HepG2 (cell line): ENCODE data around the gene PARP14. TPM values are rescaled to one million over a fixed set of nuclear protein-coding genes. Genes with fewer than 3 reads are reported as not detected.

Experiments
- BCL6 ChIP-seq: IDR thresholded peaks from 2 replicates; pipeline ENCODE4 v1.6.1; 2016; ENCODE audit warnings: missing genetic modification reagents, missing compliant biosample characterization
- JARID2 ChIP-seq: sonication (generic); formaldehyde crosslinking; IDR thresholded peaks from 2 replicates; pipeline ENCODE4 v1.8.1; 2023; ENCODE audit warnings: missing genetic modification reagents, inconsistent platforms; ENCODE audit not compliant: insufficient replicate concordance
- MLX ChIP-seq: IDR thresholded peaks from 2 replicates; pipeline ENCODE4 v1.6.1; 2016
- NFKB2 ChIP-seq: sonication (generic); formaldehyde crosslinking; IDR thresholded peaks from 2 replicates; pipeline ENCODE4 v1.4.0; 2020; ENCODE audit warnings: missing genetic modification reagents, borderline replicate concordance
- RNF2 ChIP-seq: fragments of 450-650 bp; conservative IDR thresholded peaks from 2 replicates; pipeline ENCODE4 v1.6.1; 2016; ENCODE audit warnings: low read depth
- TFE3 ChIP-seq: IDR thresholded peaks from 2 replicates; pipeline ENCODE4 v1.6.1; 2016
- ZBTB40 ChIP-seq, 2 experiments: fragments of 450-650 bp in 1 of 2; sonication (generic) in 1 of 2; formaldehyde crosslinking in 1 of 2; IDR thresholded peaks; 2 replicates each; pipeline versions ENCODE4 v1.6.1 to v1.8.0; 2016 to 2022; ENCODE audit warnings: antibody characterized with exemption in 1 of 2, mild to moderate bottlenecking in 1 of 2, missing genetic modification reagents in 1 of 2
- ZKSCAN5 ChIP-seq: sonication (generic); formaldehyde crosslinking; IDR thresholded peaks from 2 replicates; pipeline ENCODE4 v1.5.1; 2020; ENCODE audit warnings: mild to moderate bottlenecking, missing genetic modification reagents
- ZNF282 ChIP-seq: fragments of 450-650 bp; IDR thresholded peaks from 2 replicates; pipeline ENCODE4 v1.6.1; 2018; ENCODE audit not compliant: partially characterized antibody
- ZNF34 ChIP-seq: sonication (generic); formaldehyde crosslinking; IDR thresholded peaks from 2 replicates; pipeline ENCODE4 v1.4.0; 2020; ENCODE audit warnings: mild to moderate bottlenecking, missing genetic modification reagents, borderline replicate concordance
- ZNF605 ChIP-seq: sonication (generic); formaldehyde crosslinking; IDR thresholded peaks from 2 replicates; pipeline ENCODE4 v1.8.0; 2022; ENCODE audit warnings: mild to moderate bottlenecking, missing genetic modification reagents
- ZNF614 ChIP-seq: IDR thresholded peaks from 2 replicates; pipeline ENCODE4 v1.6.1; 2018; ENCODE audit warnings: missing biosample characterization, missing genetic modification reagents, inconsistent platforms, borderline replicate concordance
- polyA plus RNA-seq, 8 experiments: library from polyadenylated mRNA; depleted of rRNA in 3 of 8; stranded (reverse) in 7 of 8; unstranded in 1 of 8; fragments of >200 nt; fragmentation: Illumina TruSeq in 4 of 8; extraction: Trizol in 4 of 8; gene quantifications; 2 replicates each; pipeline versions ENCODE4 v1.2.1 to v1.2.3, GENCODE V29; 2011 to 2016; ENCODE audit warnings: low read depth in 4 of 8, missing spikeins in 1 of 8, mixed read lengths in 1 of 8; ENCODE audit not compliant: insufficient read depth in 1 of 8
- total RNA-seq, 5 experiments: library from RNA; depleted of rRNA; stranded (reverse); fragments of >200 nt; fragmentation: Illumina TruSeq; extraction: Trizol; gene quantifications; 2 replicates each; pipeline ENCODE4 v1.2.3, GENCODE V29; 2016; ENCODE audit warnings: low read depth in 1 of 5

The PARP14 gene
- total and polyA plus RNA-seq, 2 of the 13 experiments (the other 11 are each of a cell fraction or from before 2014, with no cell fraction given): 9.0 to 19.1 TPM

- TF ChIP-seq TFE3 (CRISPR knock-in tag) (no peak), MLX (CRISPR knock-in tag) (no peak), RNF2 (no peak), NFKB2 (CRISPR knock-in tag) (no peak), ZKSCAN5 (CRISPR knock-in tag) (no peak), ZNF34 (no peak), ZBTB40 (IDR thresholded peaks at IDR 0.05) (no peak), ZBTB40 (CRISPR knock-in tag; IDR thresholded peaks at IDR 0.05) (no peak), BCL6 (CRISPR knock-in tag) (no peak), JARID2 (CRISPR knock-in tag) (no peak), ZNF605 (CRISPR knock-in tag) (no peak), ZNF614 (CRISPR knock-in tag) (no peak), ZNF282 (no peak)
These were observed 37.7 kb upstream of the PARP14 start (continued) for GRCh38 chr3:122642935-122643334.
